GM21526 (cell line): ENCODE data around the gene TMEM139.

ENCODE experiments used
- ATAC-seq: cut with Tn5 transposase; IDR thresholded peaks from one replicate; pipeline ENCODE4 v1.9.1; 2021; ENCODE audit warnings: moderate library complexity; ENCODE audit not compliant: unreplicated experiment, low FRiP score

TMEM139 gene

DNA sequence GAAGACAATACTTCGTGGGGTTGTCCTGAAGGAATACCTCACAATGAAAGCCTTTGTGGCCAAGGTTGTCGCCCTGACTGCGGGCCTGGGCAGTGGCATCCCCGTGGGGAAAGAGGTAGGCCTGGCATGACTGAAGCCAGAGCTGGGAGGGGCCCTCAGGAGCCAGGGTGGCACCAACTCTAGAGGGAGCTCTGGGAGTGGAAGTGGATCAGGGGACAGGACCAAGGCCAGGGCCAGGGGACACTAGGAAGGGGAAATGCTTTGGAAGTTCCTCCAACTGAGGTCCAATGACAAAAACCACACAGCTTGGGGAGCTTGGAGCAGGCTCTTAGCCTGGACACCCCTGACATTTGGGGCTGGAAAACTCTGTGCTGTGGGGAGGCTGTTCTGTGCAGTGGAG is 37.0 kb downstream of the TMEM139 start:
- ATAC-seq = no peak

DNA sequence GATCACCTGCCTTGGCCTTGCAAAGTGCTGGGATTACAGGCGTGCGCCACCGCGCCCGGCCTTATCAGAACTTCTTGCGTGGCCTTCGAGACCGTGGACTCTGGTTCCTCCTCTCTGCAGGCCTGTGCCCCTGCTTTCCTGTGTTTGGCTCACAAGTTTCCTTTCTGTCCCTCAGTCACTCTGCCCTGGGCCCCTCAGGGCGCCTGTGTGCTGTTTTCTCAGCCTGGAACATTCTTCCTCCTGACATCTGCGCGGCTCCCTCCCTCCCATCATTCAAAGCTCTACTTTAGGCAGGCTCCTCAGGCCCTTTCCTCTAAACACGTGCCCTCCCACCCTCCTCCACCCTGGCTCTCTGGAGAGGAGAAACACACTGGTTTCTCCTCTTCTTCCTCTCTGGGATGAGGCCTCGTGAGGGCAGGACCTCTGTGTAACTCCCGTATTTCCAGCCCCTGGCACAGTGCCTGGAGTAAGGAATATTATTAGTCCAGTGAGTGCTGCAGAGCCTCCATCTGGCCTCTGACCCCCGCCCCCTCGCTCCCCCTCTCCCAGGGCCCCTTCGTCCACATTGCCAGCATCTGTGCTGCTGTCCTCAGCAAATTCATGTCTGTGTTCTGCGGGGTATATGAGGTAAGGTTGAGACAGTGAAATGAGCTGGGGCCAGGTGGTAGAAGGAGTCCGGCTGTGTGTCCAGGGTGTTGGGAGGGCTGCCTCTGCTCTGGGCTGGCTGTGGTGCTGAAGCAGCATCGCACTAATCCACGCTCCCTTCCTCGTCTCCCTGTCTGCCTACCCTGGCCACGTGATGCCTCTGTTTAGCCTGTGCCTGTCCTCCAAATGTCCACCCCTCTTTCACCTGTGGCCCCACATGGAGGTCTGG is 38.2 kb downstream of the TMEM139 start:
- no peak for ATAC-seq

DNA sequence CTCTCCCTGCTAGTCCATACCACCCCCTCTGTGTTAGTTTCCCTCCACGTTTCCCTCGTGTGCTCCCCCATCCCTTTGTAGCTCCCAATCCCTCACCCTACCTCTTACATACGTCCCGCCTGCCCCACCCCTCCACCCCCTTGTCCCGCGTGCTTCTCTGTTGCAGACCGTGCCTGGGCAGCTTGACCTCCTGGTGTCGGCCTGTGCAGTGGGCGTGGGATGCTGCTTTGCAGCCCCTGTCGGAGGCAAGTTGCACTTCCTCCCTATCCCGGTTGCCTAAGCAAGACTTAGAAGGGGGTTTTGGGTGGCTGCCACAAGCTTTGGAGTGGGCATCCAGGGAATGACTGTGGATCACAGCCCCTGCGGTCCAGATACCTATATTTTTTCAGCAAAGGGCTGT is 38.9 kb downstream of the TMEM139 start:
- no peak for ATAC-seq

DNA sequence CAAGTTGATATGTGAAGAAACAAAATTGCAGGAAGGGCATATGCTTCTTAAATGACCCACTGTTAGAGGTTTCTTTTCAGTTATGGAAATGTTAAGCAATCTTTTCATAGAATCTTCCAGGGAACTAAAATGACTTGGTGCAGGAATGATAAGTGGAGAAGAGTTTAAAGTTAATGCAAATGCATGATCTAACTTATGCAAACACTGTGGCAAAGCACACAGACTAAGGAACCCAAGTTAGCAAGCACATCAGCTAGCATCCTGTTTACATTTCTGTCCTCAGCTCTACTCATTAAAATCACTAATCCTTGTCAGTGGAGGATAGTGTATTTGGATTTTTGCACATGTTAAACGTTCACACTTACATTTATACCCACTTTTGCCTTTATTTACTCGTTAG is 40.5 kb downstream of the TMEM139 start:
- ATAC-seq = no peak

DNA sequence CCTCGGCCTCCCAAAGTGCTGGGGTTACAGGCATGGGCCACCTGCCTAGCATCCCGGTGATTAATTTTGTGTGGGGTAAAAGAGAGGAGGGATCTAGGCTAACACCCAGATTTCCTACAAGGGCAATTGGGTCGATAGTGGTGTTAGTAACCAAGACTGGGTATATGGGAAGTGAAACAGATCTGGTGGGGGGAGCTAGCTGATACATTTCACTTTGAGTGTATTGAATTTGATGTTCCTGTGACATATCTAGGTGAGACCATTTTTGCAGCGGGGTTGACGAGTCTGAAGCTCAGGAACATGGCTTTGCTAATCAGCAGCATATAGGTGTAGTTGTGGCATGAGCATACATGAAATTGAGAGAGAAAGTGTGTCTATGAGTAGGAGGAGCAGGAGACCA is 43.1 kb downstream of the TMEM139 start:
- peak; percentile 68 for ATAC-seq

DNA sequence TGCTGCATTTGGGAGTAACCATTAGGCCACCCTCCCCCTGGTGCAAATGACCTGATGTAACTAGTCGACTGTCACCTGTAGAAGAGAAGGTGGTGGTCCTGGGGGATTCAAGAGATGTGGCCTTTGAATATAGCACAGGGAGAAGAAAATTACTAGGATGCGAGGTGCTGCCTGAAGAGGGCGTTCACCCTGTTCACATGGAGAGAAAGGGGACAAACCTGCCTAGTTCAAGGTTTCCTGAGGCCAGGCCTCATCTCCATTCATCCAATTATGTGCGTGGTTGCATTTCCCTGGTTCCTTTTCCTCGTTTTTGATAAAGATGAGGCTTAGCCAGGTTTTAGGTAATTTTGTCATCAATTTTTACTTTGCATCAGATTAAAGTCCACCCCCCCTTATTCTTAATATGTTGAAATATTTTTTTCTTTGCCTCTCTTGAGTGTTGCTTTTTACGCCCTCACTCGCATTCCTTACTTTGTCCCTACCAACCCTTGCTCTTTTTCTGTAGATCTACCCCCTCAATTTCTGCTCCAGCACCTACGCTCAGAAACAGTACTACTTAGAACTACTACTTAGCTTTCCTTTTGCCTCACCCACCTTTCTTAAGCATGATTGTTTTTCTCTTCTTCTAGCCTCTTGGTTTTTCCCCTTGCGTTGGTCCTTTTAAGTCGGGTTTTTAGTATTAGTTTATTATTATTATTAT is 44.9 kb downstream of the TMEM139 start:
- ATAC-seq = no peak

DNA sequence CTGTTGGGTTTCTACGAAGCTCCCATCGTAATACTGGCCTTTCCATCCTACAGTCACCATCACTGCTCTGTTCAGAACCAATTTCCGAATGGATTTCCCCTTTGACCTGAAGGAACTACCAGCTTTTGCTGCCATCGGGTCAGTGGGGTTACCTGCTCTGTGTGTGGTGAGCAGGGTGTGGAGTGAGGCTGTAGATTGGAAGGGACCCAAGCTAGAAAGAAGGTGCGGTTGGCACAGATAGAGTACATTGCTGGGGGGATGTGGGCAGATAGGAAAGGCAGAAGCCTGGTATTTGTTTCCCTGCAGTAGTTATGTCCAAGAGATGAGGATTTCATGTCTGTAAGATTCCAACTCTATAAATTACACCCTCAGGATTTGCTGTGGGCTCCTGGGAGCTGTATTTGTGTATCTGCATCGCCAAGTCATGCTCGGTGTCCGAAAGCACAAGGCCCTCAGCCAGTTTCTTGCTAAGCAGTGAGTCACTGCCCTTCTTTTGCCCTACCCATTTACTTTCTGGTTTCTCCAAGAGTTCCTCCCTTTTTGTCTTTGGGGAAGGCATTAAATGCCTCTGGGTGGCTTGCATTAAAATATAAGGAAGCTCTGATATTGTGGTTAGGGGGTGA is 46.5 kb downstream of the TMEM139 start:
- no peak for ATAC-seq

DNA sequence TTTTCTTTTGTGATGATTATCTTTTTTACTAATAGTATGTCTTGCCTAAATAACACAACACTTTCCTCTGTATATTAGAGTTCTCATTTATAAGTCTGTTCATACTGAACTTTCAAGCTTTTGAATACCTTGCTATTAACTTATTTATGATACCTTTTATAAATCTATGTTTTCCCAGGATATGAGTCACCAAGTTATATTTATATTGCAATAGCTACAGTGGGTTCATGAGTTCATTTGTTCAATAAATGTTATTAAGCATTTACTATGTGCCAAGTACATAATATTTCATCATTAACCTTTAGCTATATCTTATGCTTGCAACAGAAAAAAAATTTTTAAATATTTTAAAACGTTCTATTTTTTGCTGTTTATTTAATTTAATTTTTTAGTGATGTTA is 49.5 kb downstream of the TMEM139 start:
- ATAC-seq = no peak

DNA sequence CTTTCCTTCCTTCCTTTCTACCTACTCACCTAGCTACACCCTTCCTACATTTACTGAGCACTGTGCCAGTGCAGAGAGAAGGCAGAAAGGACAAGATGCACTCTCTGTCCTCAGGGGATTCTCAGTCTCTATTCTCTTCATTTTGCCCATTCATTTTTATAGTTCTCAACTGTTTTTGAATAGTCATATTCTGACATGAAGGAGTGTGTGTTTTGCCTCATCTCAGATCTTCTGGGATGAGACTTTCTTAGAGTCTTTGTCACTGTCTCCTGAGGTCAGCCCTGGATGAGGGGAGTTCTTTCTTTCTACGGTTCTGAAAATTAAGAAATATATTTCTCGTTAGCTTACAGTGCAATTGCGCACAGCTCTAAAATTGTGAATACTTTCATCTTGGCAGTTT is 52.5 kb downstream of the TMEM139 start:
- no peak for ATAC-seq
